ENCODE data around the gene ROBO3.

ROBO3 gene

GRCh38 chr11:124898711-124899110 is 33.5 kb downstream of the ROBO3 start:
- Histone ChIP-seq H3K4me2 (ENCODE audit: low read length) (no peak overlapping the region), H3K4me3 (ENCODE audit: low read length) (no peak overlapping the region), H3F3A (ENCODE audit: control insufficient read depth, insufficient read depth) (no peaks in the 10 kb centered on the region), H3K27ac (ENCODE audit: low read depth, low read length) (no peak overlapping the region), H3K27me3 (ENCODE audit: control insufficient read depth, low read length) (peaks cover 31% of the 10 kb centered on the region), H3K9me2 (replicated peaks; ENCODE audit: control insufficient read depth, low read length) (no peaks in the 10 kb centered on the region), H3K9me3 (ENCODE audit: control insufficient read depth, insufficient read depth, low read length) (no peaks in the 10 kb centered on the region), H3K79me2 (ENCODE audit: control insufficient read depth, low read length) (no peaks in the 10 kb centered on the region), H4K20me1 (ENCODE audit: control insufficient read depth, insufficient read depth, low read depth, low read length) (no peaks in the 10 kb centered on the region), H3K4me1 (ENCODE audit: control insufficient read depth, low read length) (no peaks in the 10 kb centered on the region), H3K36me3 (ENCODE audit: control insufficient read depth, low read length) (no peaks in the 10 kb centered on the region)
- TF ChIP-seq CTCF (IDR thresholded peaks at IDR 0.05; ENCODE audit: low read depth, low read length, poor library complexity, severe bottlenecking): no peak
- no peak for TF ChIP-seq EZH2phosphoT487 (IDR thresholded peaks at IDR 0.05; ENCODE audit: borderline replicate concordance, low read length)

DNA sequence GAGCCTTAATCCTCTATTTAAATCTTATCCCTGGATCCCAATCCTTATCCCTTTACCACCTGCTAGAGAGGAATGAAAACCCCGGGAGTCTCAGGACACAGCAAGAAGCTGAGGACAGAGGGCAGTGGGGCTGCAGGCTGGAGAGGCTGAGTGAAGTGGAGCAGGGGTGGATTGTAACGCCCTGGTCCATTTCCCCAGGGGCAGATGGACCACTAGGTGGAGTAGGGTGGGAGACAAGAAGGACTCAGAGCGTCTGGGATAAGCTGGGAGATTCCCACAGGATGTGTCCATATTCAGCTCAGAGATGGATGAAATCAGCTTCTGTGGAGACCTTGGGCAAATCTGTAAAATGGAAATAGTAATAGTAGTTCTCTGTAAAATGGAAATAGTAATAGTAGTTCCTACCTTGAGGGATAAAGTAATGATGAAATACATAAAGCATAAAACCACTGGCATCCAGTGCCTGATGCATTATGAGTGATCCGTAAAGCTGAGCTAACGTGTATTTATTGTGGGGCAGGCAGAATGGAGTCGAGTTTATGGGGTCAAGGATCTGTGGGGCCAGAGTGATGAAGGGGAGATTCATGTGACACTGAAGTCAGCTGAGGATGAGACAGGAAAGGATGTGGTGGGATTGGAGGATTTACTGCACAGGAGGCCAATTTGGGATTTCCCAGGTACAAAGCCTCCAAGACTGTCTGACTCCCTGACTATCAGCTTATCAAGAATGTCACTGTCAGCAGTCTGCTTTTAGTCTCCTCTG is 34.3 kb downstream of the ROBO3 start:
- no peaks in the 10 kb centered on the region for H3K79me2 ChIP-seq (ENCODE audit: control insufficient read depth, low read length)
- no peaks in the 10 kb centered on the region for H4K20me1 ChIP-seq (ENCODE audit: control insufficient read depth, insufficient read depth, low read depth, low read length)
- H3K9me3 ChIP-seq (ENCODE audit: control insufficient read depth, insufficient read depth, low read length): no peaks in the 10 kb centered on the region
- H3K9me2 ChIP-seq (replicated peaks; ENCODE audit: control insufficient read depth, low read length): no peaks in the 10 kb centered on the region
- H3K4me2 ChIP-seq (ENCODE audit: low read length): no peak overlapping the region
- no peaks in the 10 kb centered on the region for H3K4me1 ChIP-seq (ENCODE audit: control insufficient read depth, low read length)
- H3F3A ChIP-seq (ENCODE audit: control insufficient read depth, insufficient read depth): no peaks in the 10 kb centered on the region
- no peaks in the 10 kb centered on the region for H3K36me3 ChIP-seq (ENCODE audit: control insufficient read depth, low read length)
- peaks cover 34% of the 10 kb centered on the region for H3K27me3 ChIP-seq (ENCODE audit: control insufficient read depth, low read length)
- no peak for TF ChIP-seq EZH2phosphoT487 (IDR thresholded peaks at IDR 0.05; ENCODE audit: borderline replicate concordance, low read length)
- TF ChIP-seq CTCF (IDR thresholded peaks at IDR 0.05; ENCODE audit: low read depth, low read length, poor library complexity, severe bottlenecking): no peak
- no peak overlapping the region for H3K4me3 ChIP-seq (ENCODE audit: low read length)
- no peak overlapping the region for H3K27ac ChIP-seq (ENCODE audit: low read depth, low read length)

DNA sequence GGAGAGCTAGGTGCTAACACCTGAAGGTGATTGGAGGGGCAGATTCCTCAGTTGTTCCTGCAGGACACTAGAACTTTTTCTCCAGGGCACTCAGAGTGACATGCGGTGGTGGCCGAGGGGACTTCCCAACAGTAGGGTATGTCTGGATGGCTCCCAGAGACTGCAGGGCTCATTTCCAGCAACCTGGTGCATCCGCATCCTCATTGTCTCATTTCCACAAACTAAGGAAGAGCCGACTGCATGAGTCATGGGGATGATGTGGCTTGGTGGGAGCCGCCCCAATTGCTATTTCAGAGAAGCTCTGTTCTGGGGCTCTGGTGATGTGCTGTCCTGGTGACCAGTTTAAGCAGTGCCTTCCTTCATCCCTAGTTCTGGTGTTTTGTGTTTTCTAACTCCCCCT is 35.2 kb downstream of the ROBO3 start:
- Histone ChIP-seq H3K9me2 (replicated peaks; ENCODE audit: control insufficient read depth, low read length) (no peaks in the 10 kb centered on the region), H3K4me1 (ENCODE audit: control insufficient read depth, low read length) (no peaks in the 10 kb centered on the region), H3K4me3 (ENCODE audit: low read length) (no peak overlapping the region), H3K27ac (ENCODE audit: low read depth, low read length) (no peak overlapping the region), H3K9me3 (ENCODE audit: control insufficient read depth, insufficient read depth, low read length) (no peaks in the 10 kb centered on the region), H3K27me3 (ENCODE audit: control insufficient read depth, low read length) (peaks cover 34% of the 10 kb centered on the region), H4K20me1 (ENCODE audit: control insufficient read depth, insufficient read depth, low read depth, low read length) (no peaks in the 10 kb centered on the region), H3K79me2 (ENCODE audit: control insufficient read depth, low read length) (no peaks in the 10 kb centered on the region), H3K36me3 (ENCODE audit: control insufficient read depth, low read length) (no peaks in the 10 kb centered on the region), H3F3A (ENCODE audit: control insufficient read depth, insufficient read depth) (no peaks in the 10 kb centered on the region), H3K4me2 (ENCODE audit: low read length) (no peak overlapping the region)
- TF ChIP-seq CTCF (IDR thresholded peaks at IDR 0.05; ENCODE audit: low read depth, low read length, poor library complexity, severe bottlenecking): no peak
- no peak for TF ChIP-seq EZH2phosphoT487 (IDR thresholded peaks at IDR 0.05; ENCODE audit: borderline replicate concordance, low read length)
